Esophagus squamous epithelium (tissue), 5 donors: ENCODE results near the gene PAK1IP1. TPM values are rescaled to one million over a fixed set of nuclear protein-coding genes. Genes with fewer than 3 reads are reported as not detected.
"Not testable (repeated sequence)": the region's sequence is repeated elsewhere in the genome, so short reads cannot be mapped to it uniquely, and the experiment has no call there.

Experiments used
- DNase-seq: peaks from one replicate; lab custom pipeline; 2025; lab: John Stamatoyannopoulos, UW
- H3K27ac ChIP-seq, 4 donors: fragments of 200-600 bp; sonication (generic); one replicate each; pipeline ENCODE4 v1.5.1; 2016 to 2019; ENCODE audit warnings: mild to moderate bottlenecking in 1 of 4
- H3K27me3 ChIP-seq, 4 donors: fragments of 200-600 bp; sonication (generic); 1 replicate in 3 of 4; 2 replicates in 1 of 4; pipeline versions ENCODE4 v1.5.1 to v1.6.0; 2017 to 2021; ENCODE audit warnings: antibody characterized with exemption in 1 of 4
- H3K36me3 ChIP-seq, 3 donors: fragments of 200-600 bp; sonication (generic); one replicate each; pipeline ENCODE4 v1.5.1; 2016 to 2019
- H3K4me1 ChIP-seq, 3 donors: fragments of 200-600 bp; sonication (generic); one replicate each; pipeline ENCODE4 v1.5.1; 2017 to 2019
- H3K4me3 ChIP-seq, 4 donors: fragments of 200-600 bp; sonication (generic); 1 replicate in 3 of 4; 2 replicates in 1 of 4; pipeline ENCODE4 v1.5.1; 2016 to 2019; ENCODE audit warnings: mild to moderate bottlenecking in 2 of 4, moderate library complexity in 1 of 4
- H3K9me3 ChIP-seq, 3 donors: fragments of 200-600 bp; sonication (generic); one replicate each; pipeline ENCODE4 v1.5.1; 2016 to 2019
- POLR2A ChIP-seq, 4 donors: fragments of 450-650 bp; IDR thresholded peaks; one replicate each; pipeline ENCODE4 v1.6.1; 2017; ENCODE audit warnings: antibody characterized with exemption in 4 of 4, mild to moderate bottlenecking in 4 of 4, moderate library complexity in 3 of 4
- WGBS, 2 donors: methylation state at CpG; one replicate each; pipeline ENCODE4 v1.1.5; 2018; 5-methylcytosine and 5-hydroxymethylcytosine counted together
- intact Hi-C: fragments of 100-400 bp; cut with DNase I; formaldehyde crosslinking; loops from one replicate; pipeline ENCODE4 v1.15.0; 2022
- total RNA-seq, 4 donors: library from RNA; depleted of rRNA; stranded (reverse); fragments of >200 nt; gene quantifications; one replicate each; pipeline ENCODE4 v1.1.0, GENCODE V29; 2016
- TF ChIP-seq, protein P1 (sequence below), 6 experiments: fragments of 450-650 bp in 4 of 6; fragments of 200-600 bp in 2 of 6; sonication (generic) in 2 of 6; IDR thresholded peaks; one replicate each; pipeline ENCODE4 v1.5.1; 2016 to 2019; ENCODE audit warnings: antibody characterized with exemption in 6 of 6, mild to moderate bottlenecking in 4 of 6, moderate library complexity in 4 of 6
- donor health status: DM: yes; HTN: yes; CAD: no.

PAK1IP1 gene, protein sequence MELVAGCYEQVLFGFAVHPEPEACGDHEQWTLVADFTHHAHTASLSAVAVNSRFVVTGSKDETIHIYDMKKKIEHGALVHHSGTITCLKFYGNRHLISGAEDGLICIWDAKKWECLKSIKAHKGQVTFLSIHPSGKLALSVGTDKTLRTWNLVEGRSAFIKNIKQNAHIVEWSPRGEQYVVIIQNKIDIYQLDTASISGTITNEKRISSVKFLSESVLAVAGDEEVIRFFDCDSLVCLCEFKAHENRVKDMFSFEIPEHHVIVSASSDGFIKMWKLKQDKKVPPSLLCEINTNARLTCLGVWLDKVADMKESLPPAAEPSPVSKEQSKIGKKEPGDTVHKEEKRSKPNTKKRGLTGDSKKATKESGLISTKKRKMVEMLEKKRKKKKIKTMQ
- total RNA-seq = 10 to 100 TPM; 11.4 to 23.6 (median 19.4) TPM

DNA sequence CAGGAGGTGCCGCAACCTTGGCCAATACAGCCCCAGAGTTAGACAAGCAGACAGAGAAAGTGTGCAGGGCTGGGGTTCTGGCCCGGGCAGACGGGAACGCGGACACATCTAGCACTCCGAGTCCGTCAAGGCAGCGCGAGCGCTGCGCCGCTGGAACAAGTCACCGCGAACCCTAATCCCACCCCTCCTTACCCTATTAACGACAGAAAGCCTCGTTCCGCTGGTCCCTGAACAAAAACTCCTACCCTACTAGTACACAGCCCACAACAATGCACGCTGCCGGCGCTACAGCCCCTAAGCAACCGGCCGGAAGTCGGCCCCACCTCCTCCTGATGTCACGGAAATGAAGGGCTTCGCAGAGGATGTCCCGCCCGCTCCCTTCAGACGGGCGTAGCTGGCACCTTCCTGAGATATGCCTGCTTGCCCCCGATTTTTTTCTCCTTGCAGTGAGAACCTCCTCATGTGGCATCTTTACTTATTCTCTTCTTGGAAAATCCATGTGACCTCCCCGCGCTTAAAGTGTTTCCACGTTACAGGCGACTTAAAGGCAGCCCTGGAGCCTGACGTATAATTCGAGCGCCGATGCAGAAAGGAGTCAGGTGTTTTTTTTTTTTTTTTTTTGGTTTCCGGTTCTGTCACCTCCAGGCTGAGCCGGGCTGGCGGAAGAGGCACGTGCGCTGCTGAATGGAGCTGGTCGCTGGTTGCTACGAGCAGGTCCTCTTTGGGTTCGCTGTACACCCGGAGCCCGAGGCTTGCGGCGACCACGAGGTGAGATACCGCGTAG, at the start of gene PAK1IP1, which contains the start of gene C6orf52:
TSS of gene PAK1IP1 (plus strand) at position 671 of the 784 bp plus-strand sequence. CDS start at position 685, 14 bp downstream.
TSS of gene C6orf52 (minus strand) at position 315 of the 784 bp plus-strand sequence. CDS start 7,066 bp downstream, outside the sequence.
- H3K27ac ChIP-seq = peak within 1 kb of the TSS; percentile 90 to 99 (median 96)
- 0% methylated on average over 27 to 30 of the region's 53 CpGs for WGBS, 2 donors
- peaks cover 12 to 63% (median 16%) of the 10 kb centered on the region in 3 donors for H3K4me1 ChIP-seq
- peak; percentile 78 for DNase-seq
- H3K9me3 ChIP-seq = no peaks in the 10 kb centered on the region
- peak within 1 kb of the TSS; percentile 63 to 90 (median 76) for H3K4me3 ChIP-seq
- TF ChIP-seq, protein P1, sequence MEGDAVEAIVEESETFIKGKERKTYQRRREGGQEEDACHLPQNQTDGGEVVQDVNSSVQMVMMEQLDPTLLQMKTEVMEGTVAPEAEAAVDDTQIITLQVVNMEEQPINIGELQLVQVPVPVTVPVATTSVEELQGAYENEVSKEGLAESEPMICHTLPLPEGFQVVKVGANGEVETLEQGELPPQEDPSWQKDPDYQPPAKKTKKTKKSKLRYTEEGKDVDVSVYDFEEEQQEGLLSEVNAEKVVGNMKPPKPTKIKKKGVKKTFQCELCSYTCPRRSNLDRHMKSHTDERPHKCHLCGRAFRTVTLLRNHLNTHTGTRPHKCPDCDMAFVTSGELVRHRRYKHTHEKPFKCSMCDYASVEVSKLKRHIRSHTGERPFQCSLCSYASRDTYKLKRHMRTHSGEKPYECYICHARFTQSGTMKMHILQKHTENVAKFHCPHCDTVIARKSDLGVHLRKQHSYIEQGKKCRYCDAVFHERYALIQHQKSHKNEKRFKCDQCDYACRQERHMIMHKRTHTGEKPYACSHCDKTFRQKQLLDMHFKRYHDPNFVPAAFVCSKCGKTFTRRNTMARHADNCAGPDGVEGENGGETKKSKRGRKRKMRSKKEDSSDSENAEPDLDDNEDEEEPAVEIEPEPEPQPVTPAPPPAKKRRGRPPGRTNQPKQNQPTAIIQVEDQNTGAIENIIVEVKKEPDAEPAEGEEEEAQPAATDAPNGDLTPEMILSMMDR (IDR thresholded peaks at IDR 0.05) = peak in 2 of 6 experiments; percentile 2 to 10
- peak in 3 of 4 donors; percentile 81 to 92 (median 88) for TF ChIP-seq POLR2A (IDR thresholded peaks at IDR 0.05)
- H3K36me3 ChIP-seq = peaks cover 0 to 25% (median 7%) of the 10 kb centered on the region in 3 donors
- intact Hi-C loops = loop anchor here (10.0 kb wide), 1 partner anchor 180 kb away; no protein-coding TSS in a partner anchor
- H3K27me3 ChIP-seq = no peaks in the 10 kb centered on the region

DNA sequence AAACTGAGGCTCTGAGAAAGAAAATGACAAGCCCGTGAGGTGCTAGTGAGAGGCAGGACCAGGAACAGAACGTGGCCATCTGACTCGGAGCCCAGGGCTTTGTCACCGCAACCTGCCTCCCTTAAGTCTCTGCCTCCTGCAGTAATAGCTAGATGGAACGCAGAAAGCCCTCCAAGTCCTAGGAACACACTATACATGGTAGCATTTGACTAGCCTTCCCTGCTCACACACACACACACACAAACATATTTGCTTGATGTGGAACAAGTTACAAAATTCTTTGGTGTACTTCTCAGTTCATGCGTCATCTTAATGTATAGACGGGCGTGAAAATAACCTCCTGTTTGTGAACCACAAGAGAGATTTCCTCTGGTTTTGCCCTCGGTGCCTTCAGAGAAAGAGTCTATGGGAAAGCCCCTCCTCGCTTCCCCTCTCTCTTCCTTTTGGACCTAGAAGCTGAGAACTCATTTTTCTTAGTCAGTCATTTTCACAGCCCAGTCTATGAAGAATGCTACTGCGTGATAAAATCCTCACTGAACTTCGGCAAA, 39.2 kb upstream of the PAK1IP1 start:
- H3K27me3 ChIP-seq = peaks cover 0 to 30% (median 0%) of the 10 kb centered on the region in 4 donors
- no peak overlapping the region for H3K4me3 ChIP-seq
- intact Hi-C loops = no loop called here
- TF ChIP-seq POLR2A (IDR thresholded peaks at IDR 0.05) = no peak
- TF ChIP-seq, protein P1 (IDR thresholded peaks at IDR 0.05) = no peak
- 49 to 65% methylated on average over 12 of the region's 12 CpGs for WGBS, 2 donors
- no peaks in the 10 kb centered on the region for H3K36me3 ChIP-seq
- H3K27ac ChIP-seq = no peak overlapping the region
- no peaks in the 10 kb centered on the region for H3K9me3 ChIP-seq
- H3K4me1 ChIP-seq = no peaks in the 10 kb centered on the region
- no peak for DNase-seq

DNA sequence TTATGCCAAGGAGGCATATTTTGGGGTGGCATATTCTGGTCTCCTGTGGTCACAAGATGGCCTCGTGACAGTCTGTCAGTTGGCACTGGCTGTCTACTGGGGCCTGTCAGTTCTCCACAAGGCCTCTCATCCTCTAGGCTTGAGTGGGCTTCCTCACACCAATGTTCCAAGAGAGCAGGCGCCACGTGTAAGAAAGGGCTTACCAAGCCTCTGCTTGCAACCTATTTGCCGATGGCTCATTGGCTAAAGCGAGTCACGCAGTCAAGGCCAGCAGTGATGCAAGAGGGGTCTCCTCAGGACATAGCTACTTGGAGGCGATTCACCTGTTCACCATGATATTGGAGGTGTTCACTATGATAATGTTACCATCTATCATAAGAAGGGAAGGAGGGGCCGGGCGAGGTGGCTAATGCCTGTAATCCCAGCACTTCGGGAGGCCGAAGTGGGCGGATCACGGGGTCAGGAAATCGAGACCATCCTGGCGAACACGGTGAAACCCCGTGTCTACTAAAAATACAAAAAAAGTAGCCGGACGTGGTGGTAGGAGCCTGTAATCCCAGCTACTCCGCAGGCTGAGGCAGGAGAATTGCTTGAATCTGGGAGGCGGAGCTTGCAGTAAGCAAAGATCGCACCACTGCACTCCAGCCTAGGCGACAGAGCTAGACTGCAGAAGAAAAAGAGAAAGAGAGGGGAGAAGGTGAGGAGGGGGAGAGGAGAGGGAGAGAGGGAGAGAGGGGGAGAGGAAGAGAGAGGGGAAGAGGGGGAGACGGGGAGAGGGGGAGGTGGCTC, 35.7 kb upstream of the PAK1IP1 start:
- peaks cover 0 to 22% (median 0%) of the 10 kb centered on the region in 4 donors for H3K27me3 ChIP-seq
- peak overlapping the region; percentile 22 to 53 (median 32) for H3K4me3 ChIP-seq
- no peak for DNase-seq
- H3K27ac ChIP-seq = peak overlapping the region in 2 of 4 donors; percentile 7 to 58
- no peaks in the 10 kb centered on the region for H3K9me3 ChIP-seq
- H3K4me1 ChIP-seq = no peaks in the 10 kb centered on the region
- TF ChIP-seq, protein P1 (IDR thresholded peaks at IDR 0.05) = no peak
- TF ChIP-seq POLR2A (IDR thresholded peaks at IDR 0.05) = no peak
- no peaks in the 10 kb centered on the region for H3K36me3 ChIP-seq
- 72 to 81% methylated on average over 18 to 23 of the region's 24 CpGs for WGBS, 2 donors
- intact Hi-C loops = no loop called here

DNA sequence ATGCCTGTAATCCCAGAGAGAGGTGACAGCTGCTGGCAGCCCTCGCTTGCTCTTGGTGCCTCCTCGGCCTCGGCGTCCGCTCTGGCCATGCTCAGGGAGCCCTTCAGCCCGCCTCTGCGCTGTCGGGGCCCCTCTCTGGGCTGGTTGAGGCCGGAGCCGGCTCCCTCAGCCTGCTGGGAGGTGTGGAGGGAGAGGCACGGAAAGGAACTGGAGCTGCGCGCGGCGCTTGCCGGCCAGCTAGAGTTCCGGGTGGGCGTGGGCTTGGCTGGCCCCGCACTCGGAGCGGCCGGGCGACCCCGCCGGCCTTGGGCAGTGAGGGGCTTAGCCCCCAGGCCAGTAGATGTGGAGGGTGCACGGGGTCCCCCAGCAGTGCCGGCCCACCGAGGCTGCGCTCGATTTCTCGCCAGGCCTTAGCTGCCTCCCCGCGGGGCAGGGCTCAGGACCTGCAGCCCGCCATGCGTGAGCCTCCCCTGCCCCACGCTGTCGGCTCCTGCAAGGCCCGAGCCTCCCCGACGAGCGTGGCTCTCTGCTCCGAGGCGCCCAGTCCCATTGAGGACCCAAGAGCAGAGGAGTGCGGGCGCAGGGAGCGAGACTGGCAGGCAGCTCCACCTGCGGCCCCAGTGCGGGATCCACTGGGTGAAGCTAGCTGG, 34.9 kb upstream of the PAK1IP1 start:
- H3K4me3 ChIP-seq = peak overlapping the region; percentile 22 to 53 (median 32)
- H3K9me3 ChIP-seq = no peaks in the 10 kb centered on the region
- no peak for DNase-seq
- no peaks in the 10 kb centered on the region for H3K4me1 ChIP-seq
- intact Hi-C loops = no loop called here
- peaks cover 0 to 15% (median 0%) of the 10 kb centered on the region in 4 donors for H3K27me3 ChIP-seq
- H3K36me3 ChIP-seq = no peaks in the 10 kb centered on the region
- H3K27ac ChIP-seq = peak overlapping the region in 2 of 4 donors; percentile 7 to 58
- TF ChIP-seq, protein P1 (IDR thresholded peaks at IDR 0.05) = no peak
- no peak for TF ChIP-seq POLR2A (IDR thresholded peaks at IDR 0.05)
- 36 to 91% methylated on average over 4 to 7 of the region's 48 CpGs for WGBS, 2 donors

DNA sequence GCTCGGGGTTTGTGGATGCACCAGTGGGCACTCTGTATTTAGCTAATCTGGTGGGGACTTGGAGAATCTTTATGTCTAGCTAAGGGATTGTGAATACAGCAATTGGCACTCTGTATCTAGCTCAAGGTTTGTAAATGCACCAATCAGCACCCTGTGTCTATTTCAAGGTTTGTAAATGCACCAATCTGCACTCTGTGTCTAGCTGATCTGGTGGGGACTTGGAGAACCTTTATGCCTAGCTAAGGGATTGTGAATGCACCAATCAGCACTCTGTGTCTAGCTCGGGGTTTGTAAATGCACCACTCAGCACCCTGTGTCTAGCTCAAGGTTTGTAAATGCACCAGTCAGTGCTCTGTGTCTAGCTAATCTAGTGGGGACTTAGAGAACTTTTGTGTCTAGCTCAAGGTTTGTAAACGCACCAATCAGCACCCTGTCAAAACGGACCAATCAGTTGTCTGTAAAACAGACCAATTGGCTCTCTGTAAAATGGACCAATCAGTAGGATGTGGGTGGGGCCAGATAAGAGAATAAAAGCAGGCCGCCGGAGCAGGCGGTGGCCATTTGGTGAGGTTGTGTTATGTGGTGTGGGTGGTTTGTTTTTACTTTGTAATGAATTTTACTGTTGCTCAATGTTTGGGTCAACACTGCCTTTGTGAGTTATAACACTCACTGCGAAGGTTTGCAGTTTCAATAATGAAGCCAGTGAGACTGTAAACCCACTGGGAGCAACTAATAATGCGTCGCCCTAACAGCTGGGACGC, 34.2 kb upstream of the PAK1IP1 start:
- H3K27ac ChIP-seq, H3K27me3 ChIP-seq, DNase-seq, intact Hi-C loops, H3K36me3 ChIP-seq, H3K9me3 ChIP-seq, H3K4me1 ChIP-seq: not testable (repeated sequence)
- peak overlapping the region in 1 of 4 donors; percentile 53 for H3K4me3 ChIP-seq
- WGBS, 2 donors = 88 to 95% methylated on average over 10 of the region's 11 CpGs
